HG03025 (cell line): ENCODE measurements around the gene CYSTM1.

ENCODE experiments used
- ATAC-seq: cut with Tn5 transposase; IDR thresholded peaks from one replicate; pipeline ENCODE4 v1.9.1; 2021; ENCODE audit warnings: mild to moderate bottlenecking, moderate library complexity; ENCODE audit not compliant: unreplicated experiment, low FRiP score

CYSTM1 gene

GRCh38 chr5:140250386-140250785 is 75.4 kb downstream of the CYSTM1 start:
- no peak for ATAC-seq

GRCh38 chr5:140251527-140251973 is 76.6 kb downstream of the CYSTM1 start:
- no peak for ATAC-seq

GRCh38 chr5:140252470-140253126 is 77.6 kb downstream of the CYSTM1 start:
- no peak for ATAC-seq

- no peak for ATAC-seq
These were observed 79.0 kb downstream of the CYSTM1 start for GRCh38 chr5:140253985-140254384.

GRCh38 chr5:140255460-140256157 is 80.6 kb downstream of the CYSTM1 start:
- ATAC-seq = no peak

- no peak for ATAC-seq
These were observed 81.7 kb downstream of the CYSTM1 start for GRCh38 chr5:140256726-140257125.

GRCh38 chr5:140258016-140258415 is 83.0 kb downstream of the CYSTM1 start:
- ATAC-seq = no peak

GRCh38 chr5:140258873-140259272 is 83.9 kb downstream of the CYSTM1 start:
- no peak for ATAC-seq

GRCh38 chr5:140259500-140259899 is 84.5 kb downstream of the CYSTM1 start:
- ATAC-seq = no peak

- ATAC-seq = no peak
These were observed 85.2 kb downstream of the CYSTM1 start for GRCh38 chr5:140260089-140260656.

GRCh38 chr5:140261403-140262171 is 86.6 kb downstream of the CYSTM1 start:
- no peak for ATAC-seq

GRCh38 chr5:140262221-140262620 is 87.2 kb downstream of the CYSTM1 start:
- no peak for ATAC-seq

GRCh38 chr5:140262839-140263238 is 87.9 kb downstream of the CYSTM1 start:
- ATAC-seq = no peak

GRCh38 chr5:140265845-140266244 is 90.9 kb downstream of the CYSTM1 start:
- no peak for ATAC-seq

GRCh38 chr5:140266471-140267200 is 91.6 kb downstream of the CYSTM1 start:
- no peak for ATAC-seq

- ATAC-seq = no peak
These were observed 92.2 kb downstream of the CYSTM1 start for GRCh38 chr5:140267201-140267540.

GRCh38 chr5:140267559-140268018 is 92.6 kb downstream of the CYSTM1 start:
- ATAC-seq = no peak

- ATAC-seq = no peak
These were observed 95.0 kb downstream of the CYSTM1 start for GRCh38 chr5:140270008-140270407.

GRCh38 chr5:140273401-140273877 is 98.5 kb downstream of the CYSTM1 start:
- no peak for ATAC-seq

GRCh38 chr5:140275837-140276236 is 100.8 kb downstream of the CYSTM1 start:
- ATAC-seq = no peak
